HepG2 (cell line): ENCODE data around the gene CYP20A1.

Experiments used
- CTCF ChIP-seq: sonication (generic); formaldehyde crosslinking; IDR thresholded peaks from 2 replicates; pipeline ENCODE4 v1.5.0; 2020; ENCODE audit warnings: mild to moderate bottlenecking, missing genetic modification reagents, moderate library complexity
- ELK4 ChIP-seq: sonication (generic); formaldehyde crosslinking; IDR thresholded peaks from 2 replicates; pipeline ENCODE4 v1.9.0; 2021; ENCODE audit warnings: missing genetic modification reagents, borderline replicate concordance
- GRHL1 ChIP-seq: sonication (generic); formaldehyde crosslinking; conservative IDR thresholded peaks from 2 replicates; pipeline ENCODE4 v1.8.0; 2022; ENCODE audit warnings: missing genetic modification reagents
- HDAC1 ChIP-seq: sonication (generic); formaldehyde crosslinking; IDR thresholded peaks from 2 replicates; pipeline ENCODE4 v1.5.1; 2020; ENCODE audit warnings: mild to moderate bottlenecking, missing genetic modification reagents
- NFRKB ChIP-seq: fragments of 450-650 bp; IDR thresholded peaks from 2 replicates; pipeline ENCODE4 v1.6.1; 2017
- RNF219 ChIP-seq: sonication (generic); formaldehyde crosslinking; IDR thresholded peaks from 2 replicates; pipeline ENCODE4 v1.5.0; 2020; ENCODE audit warnings: mild to moderate bottlenecking, missing genetic modification reagents
- ZBTB7A ChIP-seq: sonication (generic); formaldehyde crosslinking; IDR thresholded peaks from 2 replicates; pipeline ENCODE4 v1.8.0; 2022; ENCODE audit warnings: mild to moderate bottlenecking, missing genetic modification reagents
- ZNF318 ChIP-seq: sonication (generic); formaldehyde crosslinking; IDR thresholded peaks from 2 replicates; pipeline ENCODE4 v1.4.0; 2020; ENCODE audit warnings: mild to moderate bottlenecking, missing genetic modification reagents
- ZNF782 ChIP-seq: sonication (generic); formaldehyde crosslinking; IDR thresholded peaks from 2 replicates; pipeline ENCODE4 v1.4.0; 2020; ENCODE audit warnings: missing genetic modification reagents, mild to moderate bottlenecking, borderline replicate concordance
- ZXDC ChIP-seq: sonication (generic); formaldehyde crosslinking; IDR thresholded peaks from 2 replicates; pipeline ENCODE4 v1.5.0; 2020; ENCODE audit warnings: mild to moderate bottlenecking, missing genetic modification reagents

GRCh38 chr2:203209538-203209937 is 29.3 kb upstream of the CYP20A1 start:
- no peak for TF ChIP-seq ZBTB7A (CRISPR knock-in tag)
- no peak for TF ChIP-seq HDAC1
- TF ChIP-seq ZNF782: no peak
- no peak for TF ChIP-seq ZXDC (CRISPR knock-in tag)
- no peak for TF ChIP-seq RNF219 (CRISPR knock-in tag)
- no peak for TF ChIP-seq CTCF (CRISPR knock-in tag)
- no peak for TF ChIP-seq ZNF318 (CRISPR knock-in tag)
- no peak for TF ChIP-seq NFRKB
- no peak for TF ChIP-seq GRHL1 (CRISPR knock-in tag)
- TF ChIP-seq ELK4 (CRISPR knock-in tag): no peak
